Endothelial cell of umbilical vein (primary cell): ENCODE data around the gene ITM2C. TPM values are rescaled to one million over a fixed set of nuclear protein-coding genes. Genes with fewer than 3 reads are reported as not detected.

Experiments used
- BruUV-seq: library from RNA; stranded (reverse); fragments of 400-500 nt; replicated peaks from 2 replicates; lab custom pipeline; 2021; lab: Mats Ljungman, UMichigan
- CTCF ChIA-PET: fragments of 300-600, 350-600 bp; sonication (Branson Sonifier 250); formaldehyde crosslinking; loops from one replicate; lab custom pipeline; 2021; ENCODE audit warnings: antibody characterized with exemption, inconsistent platforms; lab: Charles Lee
- POLR2A ChIA-PET: fragments of 300-600, 350-600 bp; sonication (Branson Sonifier 250); formaldehyde crosslinking; loops from one replicate; lab custom pipeline; 2021; ENCODE audit warnings: antibody characterized with exemption, inconsistent platforms; lab: Charles Lee
- DNase-seq: peaks from one replicate; pipeline ENCODE4 v3.0.0-alpha.2; 2011; ENCODE audit warnings: low read depth, low spot score
- FAIRE-seq: peaks from 2 replicates; lab custom pipeline; 2011; peaks lifted over from hg19 to GRCh38; lab: Jason Lieb, UNC
- H2AFZ ChIP-seq: 2 replicates; pipeline ENCODE4 v1.6.0; 2012; ENCODE audit warnings: low read depth, low read length, control low read depth, inconsistent platforms
- H3K27ac ChIP-seq: 2 replicates; pipeline ENCODE4 v1.5.1; 2011; ENCODE audit warnings: low read depth, mild to moderate bottlenecking, control low read depth, low read length, moderate library complexity; ENCODE audit not compliant: insufficient read depth
- H3K27me3 ChIP-seq, 2 experiments: 2 replicates each; pipeline versions ENCODE4 v1.6.0 to v1.6.1; 2011; ENCODE audit warnings: low read length in 2 of 2, mixed read lengths in 1 of 2; ENCODE audit not compliant: control insufficient read depth in 2 of 2, insufficient read depth in 2 of 2
- H3K36me3 ChIP-seq, 2 experiments: 2 replicates in 1 of 2; 3 replicates in 1 of 2; pipeline ENCODE4 v1.5.1; 2011; ENCODE audit warnings: low read length in 2 of 2, mild to moderate bottlenecking in 1 of 2, moderate library complexity in 1 of 2; ENCODE audit not compliant: control insufficient read depth in 2 of 2, insufficient read depth in 2 of 2; ENCODE audit errors: extremely low read depth in 1 of 2
- H3K4me1 ChIP-seq: 3 replicates; pipeline ENCODE4 v1.5.1; 2011; ENCODE audit warnings: mild to moderate bottlenecking, low read length; ENCODE audit not compliant: control insufficient read depth, insufficient read depth; ENCODE audit errors: extremely low read depth
- H3K4me2 ChIP-seq: 2 replicates; pipeline ENCODE4 v1.6.1; 2011; ENCODE audit warnings: low read length, control low read depth, mixed read lengths; ENCODE audit not compliant: insufficient read depth
- H3K4me3 ChIP-seq, 3 experiments: fragments of 200-600 bp in 1 of 3; sonication (generic), shearing (Covaris generic) in 1 of 3; replicated peaks in 1 of 3; 2 replicates each; pipeline ENCODE4 v1.5.1; 2011 to 2016; ENCODE audit warnings: control low read depth in 3 of 3, low read length in 3 of 3, mild to moderate bottlenecking in 2 of 3, inconsistent platforms in 1 of 3, low read depth in 1 of 3, moderate library complexity in 1 of 3; ENCODE audit not compliant: insufficient read depth in 1 of 3
- H3K79me2 ChIP-seq: 2 replicates; pipeline ENCODE4 v1.6.0; 2012; ENCODE audit warnings: low read length, inconsistent platforms; ENCODE audit not compliant: control insufficient read depth, insufficient read depth
- H3K9ac ChIP-seq: replicated peaks from 2 replicates; pipeline ENCODE3; 2011; ENCODE audit warnings: low read length, control low read depth; ENCODE audit not compliant: insufficient read depth; ENCODE audit errors: extremely low read depth
- H3K9me1 ChIP-seq: replicated peaks from 3 replicates; pipeline ENCODE4 v1.6.0; 2011; ENCODE audit warnings: mild to moderate bottlenecking, low read length; ENCODE audit not compliant: control insufficient read depth, insufficient read depth; ENCODE audit errors: extremely low read depth
- H3K9me3 ChIP-seq: replicated peaks from 2 replicates; pipeline ENCODE4 v1.5.1; 2012; ENCODE audit warnings: low read length, inconsistent platforms; ENCODE audit not compliant: control insufficient read depth, insufficient read depth
- H4K20me1 ChIP-seq: replicated peaks from 2 replicates; pipeline ENCODE3; 2011; ENCODE audit warnings: mild to moderate bottlenecking, low read length; ENCODE audit not compliant: control insufficient read depth, insufficient read depth; ENCODE audit errors: extremely low read depth
- EZH2 ChIP-seq: IDR thresholded peaks from 2 replicates; pipeline ENCODE4 v1.6.1; 2012; ENCODE audit warnings: borderline replicate concordance, low read depth, mild to moderate bottlenecking, moderate library complexity, low read length, inconsistent platforms; ENCODE audit not compliant: severe bottlenecking
- FOS ChIP-seq: IDR thresholded peaks from 2 replicates; pipeline ENCODE4 v1.6.1; 2011; ENCODE audit warnings: mild to moderate bottlenecking, low read length, moderate library complexity, borderline replicate concordance; ENCODE audit not compliant: insufficient read depth
- GATA2 ChIP-seq: IDR thresholded peaks from 2 replicates; pipeline ENCODE4 v1.7.0; 2011; ENCODE audit warnings: low read depth, mild to moderate bottlenecking, moderate library complexity, mixed read lengths, low read length; ENCODE audit not compliant: insufficient read length, insufficient read depth
- JUN ChIP-seq: IDR thresholded peaks from 2 replicates; pipeline ENCODE4 v1.6.1; 2011; ENCODE audit warnings: borderline replicate concordance, low read depth; ENCODE audit not compliant: insufficient read length, insufficient read depth
- MYC ChIP-seq: IDR thresholded peaks from one replicate; pipeline ENCODE4 v1.6.1; 2011; ENCODE audit warnings: mild to moderate bottlenecking, low read depth, low read length
- POLR2A ChIP-seq: IDR thresholded peaks from 2 replicates; pipeline ENCODE4 v1.6.1; 2012; ENCODE audit warnings: low read depth, mild to moderate bottlenecking, control low read depth, low read length
- POLR2AphosphoS5 ChIP-seq: IDR thresholded peaks from 2 replicates; pipeline ENCODE4 v1.6.1; 2012; ENCODE audit warnings: low read depth, mild to moderate bottlenecking, control low read depth, low read length, moderate library complexity; ENCODE audit not compliant: insufficient read depth
- dilution Hi-C: fragments of 300-500 bp; cut with MboI; formaldehyde crosslinking; loops from one replicate; pipeline ENCODE4 v1.15.0; 2019; ENCODE audit warnings: low sequenced_read_pairs; ENCODE audit not compliant: extremely low pct_ligation_motif_present
- intact Hi-C: fragments of 100-400 bp; cut with micrococcal nuclease; formaldehyde crosslinking; loops from one replicate; pipeline ENCODE4 v1.10.0; 2022
- polyA plus RNA-seq, 4 experiments: library from polyadenylated mRNA; depleted of rRNA in 3 of 4; stranded (reverse) in 3 of 4; unstranded in 1 of 4; fragments of >200 nt; gene quantifications; 2 replicates each; pipeline versions ENCODE4 v1.2.1 to v1.2.3, GENCODE V29; 2011 to 2012; ENCODE audit warnings: missing spikeins in 1 of 4
- total RNA-seq: library from RNA; stranded (reverse); gene quantifications from 2 replicates; pipeline ENCODE4 v1.2.3, GENCODE V29; 2021
- TF ChIP-seq, protein P1 (sequence below), 2 donors: IDR thresholded peaks; 1 replicate in 1 of 2; 2 replicates in 1 of 2; pipeline ENCODE4 v1.5.1; 2011; ENCODE audit warnings: low read length in 2 of 2, mild to moderate bottlenecking in 2 of 2, moderate library complexity in 2 of 2, control low read depth in 1 of 2, inconsistent platforms in 1 of 2, low read depth in 1 of 2; ENCODE audit not compliant: insufficient read depth in 1 of 2; ENCODE audit errors: extremely low read depth in 1 of 2
- TF ChIP-seq, protein P2 (sequence below): IDR thresholded peaks from 2 replicates; pipeline ENCODE4 v1.6.1; 2011; ENCODE audit not compliant: insufficient read depth, insufficient read length

ITM2C gene
- total and polyA plus RNA-seq, 2 donors (not counting 3 experiments of a cell fraction or from before 2014, with no cell fraction given) = 12.0 to 12.1 TPM

- no peaks in the 10 kb centered on the region for H4K20me1 ChIP-seq
- no peak overlapping the region for H3K27ac ChIP-seq
- dilution Hi-C loops (no loop called here), intact Hi-C loops (no loop called here)
- H3K4me2 ChIP-seq = no peak overlapping the region
- H3K4me3 ChIP-seq = no peak overlapping the region
- no peaks in the 10 kb centered on the region for H3K9me3 ChIP-seq
- H2AFZ ChIP-seq = no peak overlapping the region
- H3K36me3 ChIP-seq = no peaks in the 10 kb centered on the region
- H3K27me3 ChIP-seq = peaks cover 0 to 3% of the 10 kb centered on the region in 2 experiments
- ChIA-PET POLR2A (no interaction called here), CTCF (no interaction called here)
- no peak overlapping the region for H3K9ac ChIP-seq
- H3K9me1 ChIP-seq = no peaks in the 10 kb centered on the region
- DNase-seq (no peak), FAIRE-seq (no peak)
- no peak for TF ChIP-seq MYC
- no peak for TF ChIP-seq JUN
- TF ChIP-seq, protein P1, sequence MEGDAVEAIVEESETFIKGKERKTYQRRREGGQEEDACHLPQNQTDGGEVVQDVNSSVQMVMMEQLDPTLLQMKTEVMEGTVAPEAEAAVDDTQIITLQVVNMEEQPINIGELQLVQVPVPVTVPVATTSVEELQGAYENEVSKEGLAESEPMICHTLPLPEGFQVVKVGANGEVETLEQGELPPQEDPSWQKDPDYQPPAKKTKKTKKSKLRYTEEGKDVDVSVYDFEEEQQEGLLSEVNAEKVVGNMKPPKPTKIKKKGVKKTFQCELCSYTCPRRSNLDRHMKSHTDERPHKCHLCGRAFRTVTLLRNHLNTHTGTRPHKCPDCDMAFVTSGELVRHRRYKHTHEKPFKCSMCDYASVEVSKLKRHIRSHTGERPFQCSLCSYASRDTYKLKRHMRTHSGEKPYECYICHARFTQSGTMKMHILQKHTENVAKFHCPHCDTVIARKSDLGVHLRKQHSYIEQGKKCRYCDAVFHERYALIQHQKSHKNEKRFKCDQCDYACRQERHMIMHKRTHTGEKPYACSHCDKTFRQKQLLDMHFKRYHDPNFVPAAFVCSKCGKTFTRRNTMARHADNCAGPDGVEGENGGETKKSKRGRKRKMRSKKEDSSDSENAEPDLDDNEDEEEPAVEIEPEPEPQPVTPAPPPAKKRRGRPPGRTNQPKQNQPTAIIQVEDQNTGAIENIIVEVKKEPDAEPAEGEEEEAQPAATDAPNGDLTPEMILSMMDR (IDR thresholded peaks at IDR 0.05; ENCODE audit: extremely low read depth in 1 of 2, insufficient read depth in 1 of 2, low read depth in 1 of 2, low read length in 2 of 2) = no peak
- no peak for TF ChIP-seq POLR2AphosphoS5
- TF ChIP-seq POLR2A = no peak
- TF ChIP-seq FOS = no peak
- no peaks in the 10 kb centered on the region for H3K79me2 ChIP-seq
- no peaks in the 10 kb centered on the region for H3K4me1 ChIP-seq
- BruUV-seq = no TSS peak
Measured at GRCh38 chr2:230886206-230886605, 21.5 kb downstream of the ITM2C start.

- ChIA-PET CTCF (no interaction called here), POLR2A (no interaction called here)
- Histone ChIP-seq H4K20me1 (no peaks in the 10 kb centered on the region), H3K79me2 (no peaks in the 10 kb centered on the region), H2AFZ (no peak overlapping the region), H3K4me2 (no peak overlapping the region), H3K9me3 (no peaks in the 10 kb centered on the region), H3K36me3 (no peaks in the 10 kb centered on the region), H3K4me3 (no peak overlapping the region), H3K9me1 (no peaks in the 10 kb centered on the region), H3K27ac (no peak overlapping the region), H3K27me3 (peaks cover 0 to 3% of the 10 kb centered on the region in 2 experiments), H3K9ac (no peak overlapping the region), H3K4me1 (no peaks in the 10 kb centered on the region)
- no TSS peak for BruUV-seq
- dilution Hi-C loops (no loop called here), intact Hi-C loops (no loop called here)
- no peak for TF ChIP-seq POLR2A
- TF ChIP-seq EZH2 = no peak
- TF ChIP-seq, protein P2, sequence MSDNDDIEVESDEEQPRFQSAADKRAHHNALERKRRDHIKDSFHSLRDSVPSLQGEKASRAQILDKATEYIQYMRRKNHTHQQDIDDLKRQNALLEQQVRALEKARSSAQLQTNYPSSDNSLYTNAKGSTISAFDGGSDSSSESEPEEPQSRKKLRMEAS = no peak
- TF ChIP-seq, protein P1 (IDR thresholded peaks at IDR 0.05; ENCODE audit: extremely low read depth in 1 of 2, insufficient read depth in 1 of 2, low read depth in 1 of 2, low read length in 2 of 2) = no peak
- no peak for TF ChIP-seq POLR2AphosphoS5
- no peak for TF ChIP-seq MYC
- no peak for TF ChIP-seq FOS
- TF ChIP-seq GATA2 = no peak
- TF ChIP-seq JUN = no peak
- FAIRE-seq (no peak), DNase-seq (no peak)
Measured at GRCh38 chr2:230886671-230887071, 21.9 kb downstream of the ITM2C start.
